ENCODE results near the gene REXO5.

GRCh38 chr16:20826039-20826566, 19.8 kb downstream of the REXO5 start:
- TF ChIP-seq CTCF (IDR thresholded peaks at IDR 0.05) (no peak), ZFX (IDR thresholded peaks at IDR 0.05; ENCODE audit: borderline replicate concordance) (no peak)

Measured in 22Rv1 (cell line).